HUES6 (cell line): ENCODE results near the gene KLHL41.
"Not testable (repeated sequence)": the region's sequence is repeated elsewhere in the genome, so short reads cannot be mapped to it uniquely, and the experiment has no call there.

Experiments
- H3K27ac ChIP-seq: 2 replicates; pipeline ENCODE4 v1.7.0; 2013; ENCODE audit warnings: low read depth, mild to moderate bottlenecking, low read length, inconsistent platforms
- H3K27me3 ChIP-seq: 2 replicates; pipeline ENCODE4 v1.6.1; 2013; ENCODE audit warnings: low read length; ENCODE audit not compliant: control insufficient read depth, insufficient read depth
- H3K36me3 ChIP-seq: 2 replicates; pipeline ENCODE4 v1.6.1; 2013; ENCODE audit warnings: low read length; ENCODE audit not compliant: control insufficient read depth, insufficient read depth
- H3K4me1 ChIP-seq: 2 replicates; pipeline ENCODE4 v1.6.1; 2013; ENCODE audit warnings: low read length; ENCODE audit not compliant: control insufficient read depth, insufficient read depth
- H3K4me3 ChIP-seq: 2 replicates; pipeline ENCODE4 v1.5.1; 2013; ENCODE audit warnings: low read depth, low read length
- H3K9ac ChIP-seq: one replicate; pipeline ENCODE4 v1.6.1; 2013; ENCODE audit warnings: mild to moderate bottlenecking, low read length
- H3K9me3 ChIP-seq: 2 replicates; pipeline ENCODE4 v1.6.1; 2013; ENCODE audit warnings: low read depth, low read length; ENCODE audit not compliant: control insufficient read depth, insufficient read depth

Gene KLHL41

GRCh38 chr2:169510496-169510895, 994 bp downstream of the KLHL41 start:
- no peaks in the 10 kb centered on the region for H3K27me3 ChIP-seq
- H3K27ac ChIP-seq: no peak overlapping the region

GRCh38 chr2:169511818-169512217, 2.3 kb downstream of the KLHL41 start:
- Histone ChIP-seq H3K4me1 (peaks cover 8% of the 10 kb centered on the region; the same call in 1 of the 2 replicates), H3K9ac (no peak overlapping the region), H3K36me3 (no peaks in the 10 kb centered on the region), H3K4me3 (no peak overlapping the region), H3K27ac (no peak overlapping the region), H3K27me3 (no peaks in the 10 kb centered on the region), H3K9me3 (no peaks in the 10 kb centered on the region)

More at GRCh38 chr2:169510496-169510895, 994 bp downstream of the KLHL41 start:
- no peaks in the 10 kb centered on the region for H3K36me3 ChIP-seq
- no peak overlapping the region for H3K9ac ChIP-seq
- H3K4me3 ChIP-seq: no peak overlapping the region
- no peaks in the 10 kb centered on the region for H3K9me3 ChIP-seq
- H3K4me1 ChIP-seq: peaks cover 8% of the 10 kb centered on the region; the same call in 1 of the 2 replicates

DNA sequence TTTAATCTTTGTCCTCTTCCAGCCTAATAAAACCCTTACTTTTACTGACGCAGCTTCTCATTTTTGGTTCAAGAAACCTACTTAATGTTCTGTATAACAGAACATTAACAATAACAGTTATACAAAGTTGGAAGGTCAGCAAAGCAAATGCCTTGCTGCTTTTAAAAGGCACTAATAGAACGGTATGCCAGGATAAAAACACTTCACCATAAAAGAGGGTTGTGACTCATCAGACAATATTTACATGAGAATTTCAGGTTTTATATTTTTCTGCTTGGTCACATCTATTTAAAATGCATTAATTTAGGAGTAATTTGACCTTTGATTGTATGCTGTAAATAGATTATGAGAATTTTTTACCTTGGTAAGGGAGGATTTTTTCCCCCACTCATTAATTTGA, 3.0 kb downstream of the KLHL41 start:
- Histone ChIP-seq H3K9ac (no peak overlapping the region), H3K36me3 (no peaks in the 10 kb centered on the region), H3K4me3 (no peak overlapping the region), H3K9me3 (no peaks in the 10 kb centered on the region), H3K4me1 (peaks cover 8% of the 10 kb centered on the region; the same call in 1 of the 2 replicates), H3K27ac (no peak overlapping the region), H3K27me3 (no peaks in the 10 kb centered on the region)

DNA sequence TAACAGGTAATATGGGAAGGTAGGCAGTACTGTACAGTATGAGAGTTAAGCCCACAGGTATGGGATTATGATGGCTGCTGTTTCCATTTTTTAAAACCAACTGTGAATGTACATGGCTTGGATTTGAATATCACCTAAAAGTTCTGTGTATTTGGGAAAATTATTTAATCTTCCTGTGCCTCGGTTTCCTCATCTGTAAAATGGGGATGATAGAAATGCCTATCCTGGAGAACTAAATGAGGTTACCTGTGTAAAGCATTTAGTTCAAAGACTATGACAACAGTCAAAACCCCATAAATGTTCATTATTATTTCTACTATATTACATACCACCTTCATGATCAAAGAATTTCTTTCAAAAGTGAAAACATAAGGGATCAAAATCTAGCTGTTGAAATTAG, 3.6 kb downstream of the KLHL41 start:
- H3K9ac ChIP-seq: no peak overlapping the region
- no peaks in the 10 kb centered on the region for H3K36me3 ChIP-seq
- no peaks in the 10 kb centered on the region for H3K27me3 ChIP-seq
- H3K4me3 ChIP-seq: no peak overlapping the region
- no peak overlapping the region for H3K27ac ChIP-seq
- peaks cover 8% of the 10 kb centered on the region; the same call in 1 of the 2 replicates for H3K4me1 ChIP-seq
- H3K9me3 ChIP-seq: no peaks in the 10 kb centered on the region

GRCh38 chr2:169513926-169514325, 4.4 kb downstream of the KLHL41 start:
- H3K9me3 ChIP-seq: no peaks in the 10 kb centered on the region
- H3K4me1 ChIP-seq: peaks cover 8% of the 10 kb centered on the region; the same call in 1 of the 2 replicates
- H3K4me3 ChIP-seq: no peak overlapping the region
- H3K27ac ChIP-seq: no peak overlapping the region
- no peak overlapping the region for H3K9ac ChIP-seq
- no peaks in the 10 kb centered on the region for H3K27me3 ChIP-seq
- no peaks in the 10 kb centered on the region for H3K36me3 ChIP-seq

DNA sequence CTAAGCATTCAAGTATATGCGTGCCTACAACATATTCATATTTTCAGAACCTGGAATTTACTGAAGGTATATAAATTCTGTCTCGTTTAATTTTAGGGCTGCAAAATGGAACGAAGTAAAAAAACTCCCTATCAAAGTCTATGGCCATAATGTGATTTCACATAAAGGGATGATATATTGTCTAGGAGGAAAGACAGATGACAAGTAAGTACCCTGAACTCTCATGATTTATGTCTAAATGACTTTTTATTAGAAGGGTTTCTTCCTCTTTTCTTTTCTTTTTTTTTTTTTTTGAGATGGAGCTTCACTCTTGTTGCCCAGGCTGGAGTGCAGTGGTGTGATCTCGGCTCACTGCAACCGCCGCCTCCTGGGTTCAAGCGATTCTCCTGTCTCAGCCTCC, 5.3 kb downstream of the KLHL41 start:
- not testable (repeated sequence) for H3K27ac ChIP-seq, H3K9me3 ChIP-seq, H3K27me3 ChIP-seq, H3K9ac ChIP-seq, H3K4me1 ChIP-seq, H3K36me3 ChIP-seq, H3K4me3 ChIP-seq

GRCh38 chr2:169516488-169516995, 7.0 kb downstream of the KLHL41 start:
- H3K9ac ChIP-seq, H3K36me3 ChIP-seq, H3K27ac ChIP-seq, H3K9me3 ChIP-seq, H3K4me3 ChIP-seq, H3K4me1 ChIP-seq, H3K27me3 ChIP-seq: not testable (repeated sequence)

DNA sequence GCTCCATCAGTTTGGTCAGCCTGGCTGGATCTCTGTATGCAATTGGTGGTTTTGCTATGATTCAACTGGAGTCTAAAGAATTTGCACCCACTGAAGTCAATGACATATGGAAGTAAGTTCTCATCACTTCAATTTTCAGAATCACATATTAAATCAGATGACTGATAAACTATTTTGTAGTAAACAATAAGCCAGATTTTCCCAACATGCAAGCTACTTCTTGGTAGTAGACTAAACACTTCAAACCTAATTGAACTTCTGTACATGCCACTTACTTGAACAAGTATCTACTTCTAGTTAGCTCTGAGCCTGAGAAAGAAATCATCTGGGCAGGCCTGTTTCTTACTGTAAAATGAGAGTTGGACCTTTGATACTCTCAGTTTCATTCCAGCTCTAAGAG, 11.4 kb downstream of the KLHL41 start:
- Histone ChIP-seq H3K36me3 (no peaks in the 10 kb centered on the region), H3K4me3 (no peak overlapping the region), H3K27ac (no peak overlapping the region), H3K27me3 (no peaks in the 10 kb centered on the region), H3K9me3 (no peaks in the 10 kb centered on the region), H3K9ac (no peak overlapping the region), H3K4me1 (no peaks in the 10 kb centered on the region)

DNA sequence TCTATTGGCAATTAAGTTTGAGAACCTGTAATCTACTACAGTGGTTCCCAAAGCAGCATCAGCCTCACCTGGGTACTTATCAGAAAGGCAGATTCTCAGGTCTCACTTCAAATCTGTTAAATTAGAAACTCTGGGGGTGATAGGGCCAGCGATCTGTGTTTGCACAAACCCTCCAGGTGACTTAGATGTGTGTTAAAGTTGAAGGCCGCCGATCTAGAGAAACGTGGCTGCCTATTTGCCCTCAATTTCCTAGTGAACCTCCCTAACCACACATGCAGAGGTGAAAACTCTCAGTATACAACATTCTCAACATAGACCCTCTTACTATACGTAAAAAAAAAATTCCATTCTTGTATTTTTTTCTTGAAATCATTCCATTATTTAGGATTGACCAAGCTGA, 14.2 kb downstream of the KLHL41 start:
- no peak overlapping the region for H3K9ac ChIP-seq
- no peaks in the 10 kb centered on the region for H3K4me1 ChIP-seq
- no peak overlapping the region for H3K27ac ChIP-seq
- H3K36me3 ChIP-seq: no peaks in the 10 kb centered on the region
- no peaks in the 10 kb centered on the region for H3K27me3 ChIP-seq
- no peaks in the 10 kb centered on the region for H3K9me3 ChIP-seq
- no peak overlapping the region for H3K4me3 ChIP-seq

- no peaks in the 10 kb centered on the region for H3K4me1 ChIP-seq
- no peaks in the 10 kb centered on the region for H3K27me3 ChIP-seq
- no peak overlapping the region for H3K27ac ChIP-seq
- H3K9me3 ChIP-seq: no peaks in the 10 kb centered on the region
- H3K9ac ChIP-seq: no peak overlapping the region
- H3K4me3 ChIP-seq: no peak overlapping the region
- peaks cover 13% of the 10 kb centered on the region for H3K36me3 ChIP-seq
Measured at GRCh38 chr2:169525434-169525833, 15.9 kb downstream of the KLHL41 start.

DNA sequence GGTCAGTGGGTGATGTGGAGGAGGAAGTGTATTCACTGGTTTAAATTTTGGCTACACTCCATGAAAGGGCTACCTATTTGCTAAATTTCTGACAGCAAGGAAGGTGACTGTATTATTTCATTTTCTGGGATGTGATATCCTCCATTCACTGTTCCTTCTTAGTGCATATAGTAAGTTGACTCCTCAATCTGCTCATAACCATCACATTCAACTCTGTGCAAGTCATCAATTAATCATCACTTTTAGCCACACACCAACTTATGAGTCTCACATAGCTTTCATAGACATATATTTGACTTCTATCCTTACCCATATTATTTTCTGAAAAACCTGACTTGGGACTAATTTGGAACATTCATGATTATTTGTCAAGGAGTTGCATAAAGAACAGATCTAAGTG, 16.9 kb downstream of the KLHL41 start:
- no peak overlapping the region for H3K4me3 ChIP-seq
- no peaks in the 10 kb centered on the region for H3K9me3 ChIP-seq
- H3K27ac ChIP-seq: no peak overlapping the region
- H3K36me3 ChIP-seq: peaks cover 21% of the 10 kb centered on the region
- no peaks in the 10 kb centered on the region for H3K4me1 ChIP-seq
- H3K27me3 ChIP-seq: no peaks in the 10 kb centered on the region
- H3K9ac ChIP-seq: no peak overlapping the region

GRCh38 chr2:169528271-169528701, 18.8 kb downstream of the KLHL41 start:
- no peaks in the 10 kb centered on the region for H3K4me1 ChIP-seq
- H3K4me3 ChIP-seq: no peak overlapping the region
- H3K9me3 ChIP-seq: no peaks in the 10 kb centered on the region
- peaks cover 25% of the 10 kb centered on the region for H3K36me3 ChIP-seq
- H3K27me3 ChIP-seq: no peaks in the 10 kb centered on the region
- H3K9ac ChIP-seq: no peak overlapping the region
- H3K27ac ChIP-seq: no peak overlapping the region
